Measurements from ENCODE around the gene ACAP1. TPM values are rescaled to one million over a fixed set of nuclear protein-coding genes. Genes with fewer than 3 reads are reported as not detected.

Gene ACAP1
- total RNA-seq, 2 experiments from 2014 or later: 343 to 375 TPM

- Mint-ChIP-seq H3K27me3 (peaks cover 3% of the 10 kb centered on the region), H3K4me3 (no peak overlapping the region), H3K9me3 (ENCODE audit: low read depth) (no peaks in the 10 kb centered on the region), H3K27ac (no peak overlapping the region), H3K36me3 (ENCODE audit: low read depth) (no peaks in the 10 kb centered on the region), H3K4me1 (no peaks in the 10 kb centered on the region)
- ATAC-seq: no peak
- ChIA-PET POLR2A (interaction anchor here (0.6 kb wide), 1 partner anchor 88 kb away, joined by 5 read pairs; no protein-coding TSS in a partner anchor), CTCF (interaction anchor here (1.1 to 1.4 kb wide), 3 partner anchors 15 to 41 kb away, joined by 3 to 4 read pairs (median 3); partner anchors contain the start of gene NEURL4)
- intact Hi-C loops (cut with DNase I, micrococcal nuclease): no loop called here
- DNase-seq: no peak
These were observed 34.5 kb downstream of the ACAP1 start for GRCh38 chr17:7370853-7371252.

- no peak overlapping the region for H3K27ac Mint-ChIP-seq
- DNase-seq (no peak), ATAC-seq (no peak)
- no peak overlapping the region for H3K4me3 Mint-ChIP-seq
- H3K4me1 Mint-ChIP-seq: no peaks in the 10 kb centered on the region
- intact Hi-C loops (cut with DNase I, micrococcal nuclease): no loop called here
- POLR2A ChIA-PET: no interaction called here
- H3K9me3 Mint-ChIP-seq (ENCODE audit: low read depth): peaks cover 4% of the 10 kb centered on the region
- H3K36me3 Mint-ChIP-seq (ENCODE audit: low read depth): no peaks in the 10 kb centered on the region
- CTCF ChIA-PET: interaction anchor here (1.3 to 3.0 kb wide), 2 partner anchors 18 to 186 kb away, joined by 6 to 13 read pairs; partner anchors contain the start of gene TMEM95
- peaks cover 9% of the 10 kb centered on the region for H3K27me3 Mint-ChIP-seq
These were observed 38.0 kb downstream of the ACAP1 start for GRCh38 chr17:7374353-7374752.

- H3K27me3 Mint-ChIP-seq: peaks cover 36% of the 10 kb centered on the region
- H3K9me3 Mint-ChIP-seq (ENCODE audit: low read depth): peaks cover 4% of the 10 kb centered on the region
- intact Hi-C loops (cut with DNase I, micrococcal nuclease): no loop called here
- ChIA-PET CTCF (no interaction called here), POLR2A (interaction anchor here (0.7 kb wide), 1 partner anchor 50 kb away, joined by 3 read pairs; no protein-coding TSS in a partner anchor)
- H3K4me3 Mint-ChIP-seq: no peak overlapping the region
- DNase-seq (no peak), ATAC-seq (no peak)
- H3K4me1 Mint-ChIP-seq: peaks cover 4% of the 10 kb centered on the region
- H3K27ac Mint-ChIP-seq: no peak overlapping the region
- H3K36me3 Mint-ChIP-seq (ENCODE audit: low read depth): peaks cover 1% of the 10 kb centered on the region
These were observed 42.8 kb downstream of the ACAP1 start for GRCh38 chr17:7379134-7379533.

- POLR2A ChIA-PET: no interaction called here
- Mint-ChIP-seq H3K4me1 (peaks cover 10% of the 10 kb centered on the region), H3K9me3 (ENCODE audit: low read depth) (peaks cover 4% of the 10 kb centered on the region), H3K27ac (no peak overlapping the region), H3K4me3 (no peak overlapping the region), H3K27me3 (peaks cover 33% of the 10 kb centered on the region), H3K36me3 (ENCODE audit: low read depth) (peaks cover 1% of the 10 kb centered on the region)
- CTCF ChIA-PET: no interaction called here
- intact Hi-C loops (cut with DNase I, micrococcal nuclease): no loop called here
- DNase-seq (no peak), ATAC-seq (no peak)
These were observed 44.0 kb downstream of the ACAP1 start for GRCh38 chr17:7380321-7380720.

- peaks cover 10% of the 10 kb centered on the region for H3K4me1 Mint-ChIP-seq
- CTCF ChIA-PET: interaction anchor here (1.1 kb wide), 1 partner anchor 25 kb away, joined by 3 read pairs; no protein-coding TSS in a partner anchor
- DNase-seq: no peak
- ATAC-seq: no peak
- H3K27me3 Mint-ChIP-seq: peaks cover 33% of the 10 kb centered on the region
- H3K4me3 Mint-ChIP-seq: no peak within 1 kb of the TSS
- POLR2A ChIA-PET: no interaction called here
- peaks cover 4% of the 10 kb centered on the region for H3K9me3 Mint-ChIP-seq (ENCODE audit: low read depth)
- intact Hi-C loops (cut with DNase I, micrococcal nuclease): no loop called here
- H3K36me3 Mint-ChIP-seq (ENCODE audit: low read depth): peaks cover 1% of the 10 kb centered on the region
- no peak within 1 kb of the TSS for H3K27ac Mint-ChIP-seq
These were observed 44.7 kb downstream of the ACAP1 start, which contains the start of gene TNK1 for GRCh38 chr17:7380855-7381683. TNK1 (plus strand) TSS chr17:7381089; CDS start chr17:7382927, 1,838 bp downstream.

- ChIA-PET CTCF (interaction anchor here (1.1 kb wide), 1 partner anchor 178 kb away, joined by 4 read pairs; no protein-coding TSS in a partner anchor), POLR2A (interaction anchor here (0.5 kb wide), 1 partner anchor 13 kb away, joined by 3 read pairs; no protein-coding TSS in a partner anchor)
- peaks cover 4% of the 10 kb centered on the region for H3K9me3 Mint-ChIP-seq (ENCODE audit: low read depth)
- H3K27me3 Mint-ChIP-seq: peaks cover 31% of the 10 kb centered on the region
- peaks cover 10% of the 10 kb centered on the region for H3K4me1 Mint-ChIP-seq
- intact Hi-C loops (cut with DNase I, micrococcal nuclease): no loop called here
- H3K27ac Mint-ChIP-seq: no peak overlapping the region
- peaks cover 3% of the 10 kb centered on the region for H3K36me3 Mint-ChIP-seq (ENCODE audit: low read depth)
- ATAC-seq: no peak
- DNase-seq: no peak
- no peak overlapping the region for H3K4me3 Mint-ChIP-seq
These were observed 46.6 kb downstream of the ACAP1 start for GRCh38 chr17:7382901-7383300.

GRCh38 chr17:7383371-7383741, 47.0 kb downstream of the ACAP1 start:
- H3K4me3 Mint-ChIP-seq: peak overlapping the region; percentile 25
- H3K27ac Mint-ChIP-seq: no peak overlapping the region
- peaks cover 3% of the 10 kb centered on the region for H3K36me3 Mint-ChIP-seq (ENCODE audit: low read depth)
- intact Hi-C loops (cut with DNase I, micrococcal nuclease): no loop called here
- H3K27me3 Mint-ChIP-seq: peaks cover 31% of the 10 kb centered on the region
- H3K9me3 Mint-ChIP-seq (ENCODE audit: low read depth): peaks cover 4% of the 10 kb centered on the region
- DNase-seq: no peak
- no peak for ATAC-seq
- POLR2A ChIA-PET: no interaction called here
- CTCF ChIA-PET: interaction anchor here (1.1 kb wide), 1 partner anchor 177 kb away, joined by 4 read pairs; no protein-coding TSS in a partner anchor
- peaks cover 10% of the 10 kb centered on the region for H3K4me1 Mint-ChIP-seq

GRCh38 chr17:7383742-7384488, 47.6 kb downstream of the ACAP1 start:
- peak; percentile 97 for ATAC-seq
- ChIA-PET CTCF (interaction anchor here (0.6 to 1.5 kb wide), 3 partner anchors 20 to 30 kb away, joined by 3 to 4 read pairs (median 3); partner anchors contain the start of gene TMEM256), POLR2A (interaction anchor here (0.6 kb wide), 2 partner anchors 16 to 19 kb away, joined by 3 to 7 read pairs; no protein-coding TSS in a partner anchor)
- H3K36me3 Mint-ChIP-seq (ENCODE audit: low read depth): peaks cover 3% of the 10 kb centered on the region
- peaks cover 10% of the 10 kb centered on the region for H3K4me1 Mint-ChIP-seq
- H3K27ac Mint-ChIP-seq: peak overlapping the region; percentile 70
- peak overlapping the region; percentile 73 for H3K4me3 Mint-ChIP-seq
- intact Hi-C loops (cut with DNase I, micrococcal nuclease): loop anchor here (1.0 kb wide), 3 partner anchors 10 to 51 kb away; partner anchors contain the start of genes PLSCR3 (in 2 of the 2), TMEM102 (in 1 of the 2) and TMEM256 (in 1 of the 2)
- peak; percentile 87 for DNase-seq
- H3K9me3 Mint-ChIP-seq (ENCODE audit: low read depth): peaks cover 4% of the 10 kb centered on the region
- H3K27me3 Mint-ChIP-seq: peaks cover 31% of the 10 kb centered on the region

GRCh38 chr17:7384489-7385081, 48.3 kb downstream of the ACAP1 start:
- H3K4me1 Mint-ChIP-seq: peaks cover 10% of the 10 kb centered on the region
- H3K36me3 Mint-ChIP-seq (ENCODE audit: low read depth): peaks cover 5% of the 10 kb centered on the region
- H3K27me3 Mint-ChIP-seq: peaks cover 25% of the 10 kb centered on the region
- ATAC-seq (no peak), DNase-seq (no peak)
- H3K9me3 Mint-ChIP-seq (ENCODE audit: low read depth): no peaks in the 10 kb centered on the region
- POLR2A ChIA-PET: interaction anchor here (0.6 kb wide), 1 partner anchor 16 kb away, joined by 7 read pairs; no protein-coding TSS in a partner anchor
- H3K4me3 Mint-ChIP-seq: peak overlapping the region; percentile 73
- H3K27ac Mint-ChIP-seq: peak overlapping the region; percentile 70
- intact Hi-C loops (cut with DNase I, micrococcal nuclease): loop anchor here (1.0 kb wide), 3 partner anchors 10 to 51 kb away; partner anchors contain the start of genes PLSCR3 (in 2 of the 2), TMEM102 (in 1 of the 2) and TMEM256 (in 1 of the 2)
- CTCF ChIA-PET: interaction anchor here (0.6 to 1.5 kb wide), 3 partner anchors 19 to 31 kb away, joined by 3 to 4 read pairs (median 3); partner anchors contain the start of gene TMEM256

GRCh38 chr17:7388856-7389255, 52.5 kb downstream of the ACAP1 start:
- Mint-ChIP-seq H3K4me1 (peaks cover 27% of the 10 kb centered on the region), H3K27me3 (no peaks in the 10 kb centered on the region), H3K4me3 (no peak overlapping the region), H3K9me3 (ENCODE audit: low read depth) (no peaks in the 10 kb centered on the region), H3K27ac (no peak overlapping the region), H3K36me3 (ENCODE audit: low read depth) (peaks cover 27% of the 10 kb centered on the region)
- ChIA-PET CTCF (interaction anchor here (0.6 to 0.8 kb wide), 2 partner anchors 20 to 58 kb away, joined by 3 read pairs; no protein-coding TSS in a partner anchor), POLR2A (interaction anchor here (0.6 kb wide), 1 partner anchor 11 kb away, joined by 6 read pairs; no protein-coding TSS in a partner anchor)
- DNase-seq: no peak
- intact Hi-C loops (cut with DNase I, micrococcal nuclease): no loop called here
- ATAC-seq: no peak

All from activated CD4-positive, alpha-beta T cell treated with anti-CD3 and anti-CD28 coated beads for 36 hours (primary cell).